Liver (tissue), 3 donors: ENCODE data around the gene H2BW2.

Experiments used
- EGR1 ChIP-seq, 2 donors: IDR thresholded peaks; 2 replicates each; pipeline ENCODE4 v1.6.1; 2016 to 2018; ENCODE audit warnings: antibody characterized with exemption in 2 of 2, low read depth in 2 of 2
- FOXA1 ChIP-seq: IDR thresholded peaks from 2 replicates; pipeline ENCODE4 v1.6.1; 2016; ENCODE audit warnings: antibody characterized with exemption
- GABPA ChIP-seq, 2 donors: IDR thresholded peaks in 1 of 2; conservative IDR thresholded peaks in 1 of 2; 2 replicates each; pipeline ENCODE4 v1.6.1; 2016; ENCODE audit warnings: antibody characterized with exemption in 2 of 2, mild to moderate bottlenecking in 1 of 2, moderate library complexity in 1 of 2
- JUND ChIP-seq, 2 donors: IDR thresholded peaks; 2 replicates each; pipeline ENCODE4 v1.6.1; 2016; ENCODE audit warnings: antibody characterized with exemption in 2 of 2
- MAX ChIP-seq: IDR thresholded peaks from 2 replicates; pipeline ENCODE4 v1.6.1; 2016; ENCODE audit warnings: antibody characterized with exemption
- NR2F2 ChIP-seq: IDR thresholded peaks from 2 replicates; pipeline ENCODE4 v1.6.1; 2016; ENCODE audit warnings: antibody characterized with exemption
- RAD21 ChIP-seq, 2 donors: IDR thresholded peaks; 2 replicates each; pipeline ENCODE4 v1.6.1; 2016; ENCODE audit warnings: antibody characterized with exemption in 2 of 2, mild to moderate bottlenecking in 2 of 2
- SP1 ChIP-seq: IDR thresholded peaks from 2 replicates; pipeline ENCODE4 v1.6.1; 2018; ENCODE audit warnings: antibody characterized with exemption, mild to moderate bottlenecking
- TAF1 ChIP-seq: conservative IDR thresholded peaks from 2 replicates; pipeline ENCODE4 v1.6.1; 2016; ENCODE audit warnings: antibody characterized with exemption, mild to moderate bottlenecking
- TF ChIP-seq, protein P1 (sequence below): fragments of 150-350 bp; IDR thresholded peaks from 2 replicates; pipeline ENCODE4 v1.5.1; 2017; ENCODE audit warnings: improper control_type of control experiment, low read depth, low read length; ENCODE audit not compliant: missing input control
- TF ChIP-seq, protein P2 (sequence below): IDR thresholded peaks from 2 replicates; pipeline ENCODE4 v1.6.1; 2016; ENCODE audit warnings: antibody characterized with exemption, mild to moderate bottlenecking
- TF ChIP-seq, protein P3 (sequence below): IDR thresholded peaks from 2 replicates; pipeline ENCODE4 v1.6.1; 2016; ENCODE audit warnings: antibody characterized with exemption
- donor health status: healthy.
- donor health status: healthy.

GRCh38 chrX:104084063-104084462 lies 44.3 kb downstream of the H2BW2 start:
- TF ChIP-seq FOXA1 (no peak), EGR1 (IDR thresholded peaks at IDR 0.05; ENCODE audit: low read depth in 2 of 2) (no peak), JUND (IDR thresholded peaks at IDR 0.05) (no peak), TAF1 (no peak), MAX (no peak), RAD21 (IDR thresholded peaks at IDR 0.05) (no peak), GABPA (IDR thresholded peaks at IDR 0.05 in 1 of 2, conservative IDR thresholded peaks at IDR 0.05 in 1 of 2) (no peak), NR2F2 (no peak), SP1 (no peak)
- TF ChIP-seq, protein P1, sequence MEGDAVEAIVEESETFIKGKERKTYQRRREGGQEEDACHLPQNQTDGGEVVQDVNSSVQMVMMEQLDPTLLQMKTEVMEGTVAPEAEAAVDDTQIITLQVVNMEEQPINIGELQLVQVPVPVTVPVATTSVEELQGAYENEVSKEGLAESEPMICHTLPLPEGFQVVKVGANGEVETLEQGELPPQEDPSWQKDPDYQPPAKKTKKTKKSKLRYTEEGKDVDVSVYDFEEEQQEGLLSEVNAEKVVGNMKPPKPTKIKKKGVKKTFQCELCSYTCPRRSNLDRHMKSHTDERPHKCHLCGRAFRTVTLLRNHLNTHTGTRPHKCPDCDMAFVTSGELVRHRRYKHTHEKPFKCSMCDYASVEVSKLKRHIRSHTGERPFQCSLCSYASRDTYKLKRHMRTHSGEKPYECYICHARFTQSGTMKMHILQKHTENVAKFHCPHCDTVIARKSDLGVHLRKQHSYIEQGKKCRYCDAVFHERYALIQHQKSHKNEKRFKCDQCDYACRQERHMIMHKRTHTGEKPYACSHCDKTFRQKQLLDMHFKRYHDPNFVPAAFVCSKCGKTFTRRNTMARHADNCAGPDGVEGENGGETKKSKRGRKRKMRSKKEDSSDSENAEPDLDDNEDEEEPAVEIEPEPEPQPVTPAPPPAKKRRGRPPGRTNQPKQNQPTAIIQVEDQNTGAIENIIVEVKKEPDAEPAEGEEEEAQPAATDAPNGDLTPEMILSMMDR: no peak
- TF ChIP-seq, protein P2, sequence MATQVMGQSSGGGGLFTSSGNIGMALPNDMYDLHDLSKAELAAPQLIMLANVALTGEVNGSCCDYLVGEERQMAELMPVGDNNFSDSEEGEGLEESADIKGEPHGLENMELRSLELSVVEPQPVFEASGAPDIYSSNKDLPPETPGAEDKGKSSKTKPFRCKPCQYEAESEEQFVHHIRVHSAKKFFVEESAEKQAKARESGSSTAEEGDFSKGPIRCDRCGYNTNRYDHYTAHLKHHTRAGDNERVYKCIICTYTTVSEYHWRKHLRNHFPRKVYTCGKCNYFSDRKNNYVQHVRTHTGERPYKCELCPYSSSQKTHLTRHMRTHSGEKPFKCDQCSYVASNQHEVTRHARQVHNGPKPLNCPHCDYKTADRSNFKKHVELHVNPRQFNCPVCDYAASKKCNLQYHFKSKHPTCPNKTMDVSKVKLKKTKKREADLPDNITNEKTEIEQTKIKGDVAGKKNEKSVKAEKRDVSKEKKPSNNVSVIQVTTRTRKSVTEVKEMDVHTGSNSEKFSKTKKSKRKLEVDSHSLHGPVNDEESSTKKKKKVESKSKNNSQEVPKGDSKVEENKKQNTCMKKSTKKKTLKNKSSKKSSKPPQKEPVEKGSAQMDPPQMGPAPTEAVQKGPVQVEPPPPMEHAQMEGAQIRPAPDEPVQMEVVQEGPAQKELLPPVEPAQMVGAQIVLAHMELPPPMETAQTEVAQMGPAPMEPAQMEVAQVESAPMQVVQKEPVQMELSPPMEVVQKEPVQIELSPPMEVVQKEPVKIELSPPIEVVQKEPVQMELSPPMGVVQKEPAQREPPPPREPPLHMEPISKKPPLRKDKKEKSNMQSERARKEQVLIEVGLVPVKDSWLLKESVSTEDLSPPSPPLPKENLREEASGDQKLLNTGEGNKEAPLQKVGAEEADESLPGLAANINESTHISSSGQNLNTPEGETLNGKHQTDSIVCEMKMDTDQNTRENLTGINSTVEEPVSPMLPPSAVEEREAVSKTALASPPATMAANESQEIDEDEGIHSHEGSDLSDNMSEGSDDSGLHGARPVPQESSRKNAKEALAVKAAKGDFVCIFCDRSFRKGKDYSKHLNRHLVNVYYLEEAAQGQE: no peak
- TF ChIP-seq, protein P3, sequence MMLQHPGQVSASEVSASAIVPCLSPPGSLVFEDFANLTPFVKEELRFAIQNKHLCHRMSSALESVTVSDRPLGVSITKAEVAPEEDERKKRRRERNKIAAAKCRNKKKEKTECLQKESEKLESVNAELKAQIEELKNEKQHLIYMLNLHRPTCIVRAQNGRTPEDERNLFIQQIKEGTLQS: no peak
